BE2C (cell line): Measurements from ENCODE around the gene HSPBP1.
A peak's percentile ranks its signal among the peaks of the same experiment; 100 is the strongest.

Source experiments
- DNase-seq: peaks from one replicate; pipeline ENCODE4 v3.0.0-alpha.2; 2020
- H3K27me3 ChIP-seq: fragments of 250-450 bp; sonication (Bioruptor Pico); 2 replicates; pipeline ENCODE4 v1.5.1; 2020; ENCODE audit warnings: mild to moderate bottlenecking
- H3K36me3 ChIP-seq: fragments of 250-450 bp; sonication (Bioruptor Pico); 2 replicates; pipeline ENCODE4 v1.5.1; 2020; ENCODE audit warnings: mild to moderate bottlenecking
- H3K4me1 ChIP-seq: fragments of 250-450 bp; sonication (Bioruptor Pico); 2 replicates; pipeline ENCODE4 v1.5.1; 2020
- H3K4me3 ChIP-seq: 2 replicates; pipeline ENCODE4 v1.5.1; 2011; ENCODE audit warnings: low read depth, low read length
- H3K9me3 ChIP-seq: fragments of 250-450 bp; sonication (Bioruptor Pico); 2 replicates; pipeline ENCODE4 v1.5.1; 2020
- CTCF ChIP-seq: IDR thresholded peaks from 2 replicates; pipeline ENCODE4 v1.5.1; 2012; ENCODE audit warnings: mild to moderate bottlenecking, low read depth, low read length

The HSPBP1 gene

GRCh38 chr19:55289117-55289796 is 9.3 kb upstream of the HSPBP1 start:
- Histone ChIP-seq H3K36me3 (peaks cover 25% of the 10 kb centered on the region), H3K4me3 (no peak overlapping the region), H3K4me1 (no peaks in the 10 kb centered on the region; the same call in 1 of the 2 replicates), H3K27me3 (no peaks in the 10 kb centered on the region), H3K9me3 (no peaks in the 10 kb centered on the region)
- no peak for TF ChIP-seq CTCF
- no peak for DNase-seq

GRCh38 chr19:55287361-55288079 is 7.6 kb upstream of the HSPBP1 start:
- DNase-seq: no peak
- H3K4me3 ChIP-seq: no peak overlapping the region
- H3K9me3 ChIP-seq: no peaks in the 10 kb centered on the region
- peaks cover 3% of the 10 kb centered on the region; the same call in 1 of the 2 replicates for H3K4me1 ChIP-seq
- TF ChIP-seq CTCF: no peak
- no peaks in the 10 kb centered on the region for H3K27me3 ChIP-seq
- H3K36me3 ChIP-seq: peaks cover 25% of the 10 kb centered on the region

GRCh38 chr19:55285229-55285890 is 5.5 kb upstream of the HSPBP1 start:
- TF ChIP-seq CTCF: no peak
- H3K4me1 ChIP-seq: 0 out of 2 replicates have a peak, but pooled peaks cover 3% of the 10 kb centered on the region
- H3K4me3 ChIP-seq: no peak overlapping the region; the same call in 1 of the 2 replicates
- H3K36me3 ChIP-seq: peaks cover 12% of the 10 kb centered on the region
- H3K27me3 ChIP-seq: no peaks in the 10 kb centered on the region
- H3K9me3 ChIP-seq: no peaks in the 10 kb centered on the region
- DNase-seq: no peak

- H3K4me3 ChIP-seq: peak overlapping the region; percentile 58
- TF ChIP-seq CTCF: no peak
Observed at GRCh38 chr19:55284405-55285058, 4.6 kb upstream of the HSPBP1 start.

GRCh38 chr19:55283548-55284377 is 3.9 kb upstream of the HSPBP1 start, which contains the start of gene BRSK1:
Gene BRSK1 (plus strand): TSS chr19:55283997. CDS start chr19:55284443, 446 bp downstream.
- H3K4me3 ChIP-seq: peak within 1 kb of the TSS; percentile 58
- TF ChIP-seq CTCF: no peak

More at GRCh38 chr19:55284405-55285058, 4.6 kb upstream of the HSPBP1 start:
- no peaks in the 10 kb centered on the region for H3K9me3 ChIP-seq
- H3K4me1 ChIP-seq: 0 out of 2 replicates have a peak, but pooled peaks cover 3% of the 10 kb centered on the region
- H3K36me3 ChIP-seq: peaks cover 8% of the 10 kb centered on the region
- no peak for DNase-seq
- H3K27me3 ChIP-seq: no peaks in the 10 kb centered on the region

More at GRCh38 chr19:55283548-55284377, 3.9 kb upstream of the HSPBP1 start, which contains the start of gene BRSK1:
- no peaks in the 10 kb centered on the region for H3K9me3 ChIP-seq
- peak; percentile 85 for DNase-seq
- no peaks in the 10 kb centered on the region for H3K27me3 ChIP-seq
- peaks cover 4% of the 10 kb centered on the region for H3K36me3 ChIP-seq
- H3K4me1 ChIP-seq: 0 out of 2 replicates have a peak, but pooled peaks cover 3% of the 10 kb centered on the region
